ENCODE results near the gene ADSS2.

- no peak for TF ChIP-seq CTCF (IDR thresholded peaks at IDR 0.05)
- no peak for TF ChIP-seq POLR2A (IDR thresholded peaks at IDR 0.05)
These were observed 65.1 kb downstream of the ADSS2 start for GRCh38 chr1:244386595-244386994.
